Fibroblast of skin of left biceps (primary cell): ENCODE results near the gene TLE5.
A peak's percentile ranks its signal among the peaks of the same experiment; 100 is the strongest.

Source experiments
- DNase-seq, 2 experiments: peaks; one replicate each; pipeline ENCODE4 v3.0.0-alpha.2; 2013; ENCODE audit warnings: low read depth in 2 of 2

The TLE5 gene, protein sequence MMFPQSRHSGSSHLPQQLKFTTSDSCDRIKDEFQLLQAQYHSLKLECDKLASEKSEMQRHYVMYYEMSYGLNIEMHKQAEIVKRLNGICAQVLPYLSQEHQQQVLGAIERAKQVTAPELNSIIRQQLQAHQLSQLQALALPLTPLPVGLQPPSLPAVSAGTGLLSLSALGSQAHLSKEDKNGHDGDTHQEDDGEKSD

DNA sequence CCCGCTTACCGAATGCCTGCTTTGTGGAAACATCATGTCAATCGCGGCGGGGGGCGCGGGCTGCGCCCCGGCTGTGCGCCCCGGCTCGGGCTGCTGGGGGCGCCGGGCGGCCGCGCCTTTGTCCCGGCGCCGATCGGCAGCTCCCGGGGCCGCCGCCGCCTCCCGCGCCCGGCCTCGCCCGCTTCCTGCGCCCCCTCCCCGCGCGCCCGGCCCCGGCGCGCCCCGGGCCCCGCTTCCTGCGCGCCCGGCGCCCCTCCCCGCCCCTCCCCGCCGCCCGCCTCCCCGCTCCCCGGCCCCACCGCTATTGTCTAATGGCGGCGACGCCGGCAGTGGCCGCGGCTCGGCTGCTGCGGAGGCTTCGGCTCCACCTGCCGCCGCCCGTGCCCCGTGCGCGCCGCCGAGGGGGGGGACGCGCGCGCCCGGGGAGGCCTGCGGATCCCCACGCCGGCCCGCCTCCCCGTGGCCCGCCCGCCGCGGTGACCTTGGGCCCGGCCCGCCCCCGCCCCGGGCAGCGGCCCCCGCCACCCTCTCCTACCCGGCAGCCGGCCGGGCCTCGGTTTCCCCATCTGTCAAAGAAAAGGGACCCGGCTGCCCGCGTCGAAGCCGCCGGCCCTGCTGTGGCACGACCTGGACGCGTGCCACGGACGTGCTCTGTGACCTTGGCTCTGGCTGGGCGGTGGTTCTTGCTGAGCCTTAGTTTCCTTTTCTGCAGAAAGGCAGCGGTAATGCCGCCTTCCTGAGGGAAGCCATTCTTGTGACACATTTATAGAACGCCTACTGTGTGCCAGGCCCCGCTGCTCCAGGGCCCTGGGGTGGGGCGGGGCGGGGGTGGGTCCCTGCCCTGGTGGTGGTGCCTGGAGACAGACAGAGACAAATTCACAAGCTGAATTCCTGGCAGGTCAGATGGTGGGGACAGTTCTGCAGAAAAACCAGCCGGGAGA, at the start of gene TLE5:
Gene TLE5 (minus strand): TSS at position 331 of the 941 bp plus-strand sequence. CDS start 295 bp downstream, at position 36.
- DNase-seq, result peak in 1 of 2 experiments; percentile 15

DNA sequence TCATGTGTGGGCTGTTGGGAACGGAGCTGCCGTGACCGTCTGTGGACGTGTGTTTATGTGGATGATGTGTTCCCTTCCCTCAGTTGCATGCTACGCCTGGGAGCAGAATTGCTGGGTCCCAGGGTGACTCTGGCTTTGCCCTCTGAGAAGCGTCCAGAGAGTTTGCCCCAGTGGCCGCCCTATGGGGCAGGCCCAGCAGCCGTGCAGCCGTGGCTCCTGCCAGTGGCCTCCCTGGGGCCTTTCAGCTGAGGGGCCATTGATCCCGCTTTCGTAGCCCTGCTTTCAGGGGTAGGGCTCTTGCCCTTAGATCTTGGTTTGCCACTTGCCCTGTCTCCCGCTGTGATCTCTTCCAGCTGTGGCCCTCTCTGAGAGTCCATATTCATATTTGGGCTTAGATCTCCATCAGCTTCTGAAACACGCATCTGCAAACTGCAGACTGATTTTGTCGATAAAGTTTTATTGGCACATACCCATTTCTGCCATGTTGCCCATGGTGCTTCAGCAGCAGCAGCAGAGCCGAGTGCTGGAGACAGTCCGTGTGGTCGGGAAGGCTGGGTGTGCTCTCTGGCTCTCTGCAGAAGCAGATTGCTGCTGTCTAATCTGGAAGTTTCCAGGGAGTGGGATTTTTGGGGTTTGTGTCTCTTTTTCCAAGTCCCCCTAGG, 49.4 kb upstream of the TLE5 start:
- no peak for DNase-seq

DNA sequence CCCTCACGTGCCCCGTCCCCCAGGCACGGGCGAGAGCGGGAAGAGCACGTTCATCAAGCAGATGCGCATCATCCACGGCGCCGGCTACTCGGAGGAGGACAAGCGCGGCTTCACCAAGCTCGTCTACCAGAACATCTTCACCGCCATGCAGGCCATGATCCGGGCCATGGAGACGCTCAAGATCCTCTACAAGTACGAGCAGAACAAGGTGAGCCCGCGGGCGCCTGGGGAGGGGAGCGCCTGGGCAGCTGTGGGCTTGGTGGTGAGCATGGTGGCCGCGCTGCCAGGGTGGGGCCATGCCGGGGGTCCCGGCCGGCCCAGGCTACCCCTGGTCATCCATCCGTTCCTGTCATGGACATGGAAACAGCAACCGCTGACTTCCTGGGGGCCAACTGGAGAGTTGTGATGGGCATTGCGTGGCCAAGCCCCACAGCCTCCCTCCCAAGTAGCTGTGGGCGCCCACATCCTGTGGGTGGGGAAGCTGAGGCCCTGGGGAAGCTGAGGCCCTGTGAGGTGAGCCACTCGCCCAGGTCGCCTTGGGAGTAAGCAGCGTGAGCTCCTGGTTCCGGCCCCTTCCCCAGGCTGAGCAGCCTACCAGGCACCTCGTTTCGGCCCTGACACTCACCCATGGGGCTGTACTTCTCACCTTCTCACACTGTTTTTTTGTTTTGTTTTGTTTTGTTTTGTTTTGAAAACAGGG, 48.0 kb upstream of the TLE5 start:
- no peak for DNase-seq

GRCh38 chr19:3109491-3109890, 47.2 kb upstream of the TLE5 start:
- no peak for DNase-seq

DNA sequence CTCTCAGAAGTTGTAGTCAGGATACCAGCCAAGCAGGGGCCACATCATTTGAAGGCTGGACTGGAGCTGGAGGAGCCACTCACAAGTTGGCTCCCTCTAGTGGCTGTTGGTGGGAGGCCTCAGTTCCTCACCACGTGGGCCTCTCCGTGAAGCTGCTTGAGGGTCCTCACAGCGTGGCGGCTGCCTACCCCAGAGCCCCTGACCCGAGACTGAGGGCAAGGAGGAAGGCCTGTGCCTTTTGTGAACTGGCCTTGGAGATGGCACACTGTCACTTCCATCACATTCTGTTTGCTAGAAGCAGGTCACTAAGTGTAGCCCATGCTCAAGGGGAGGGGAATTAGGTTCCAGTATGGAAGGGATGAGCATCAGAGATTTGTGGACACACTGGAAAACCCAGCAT, 46.5 kb upstream of the TLE5 start:
- no peak for DNase-seq

DNA sequence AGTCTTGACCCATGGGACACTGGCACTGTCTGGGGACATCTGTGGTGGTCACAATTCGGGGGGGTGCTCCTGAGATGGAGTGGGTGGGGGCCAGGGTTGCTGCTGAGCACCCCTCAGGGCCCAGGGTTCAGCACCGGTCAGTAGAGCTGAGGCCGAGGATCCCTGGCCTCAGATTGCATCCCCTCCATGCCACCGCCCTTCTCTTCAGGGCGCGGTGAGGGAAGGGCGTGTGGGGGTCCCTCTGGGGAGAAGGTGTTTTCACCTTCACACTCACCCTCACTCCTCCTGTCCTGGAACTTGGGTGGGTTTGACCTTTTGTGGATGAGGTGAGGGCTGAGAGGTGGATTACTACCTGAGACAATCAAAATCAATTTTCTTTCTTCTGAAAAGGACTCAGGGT, 45.4 kb upstream of the TLE5 start:
- DNase-seq, result no peak

- no peak for DNase-seq
Observed at GRCh38 chr19:3106509-3107141, 44.3 kb upstream of the TLE5 start.

- DNase-seq, result no peak
Observed at GRCh38 chr19:3105641-3106508, 43.6 kb upstream of the TLE5 start.

DNA sequence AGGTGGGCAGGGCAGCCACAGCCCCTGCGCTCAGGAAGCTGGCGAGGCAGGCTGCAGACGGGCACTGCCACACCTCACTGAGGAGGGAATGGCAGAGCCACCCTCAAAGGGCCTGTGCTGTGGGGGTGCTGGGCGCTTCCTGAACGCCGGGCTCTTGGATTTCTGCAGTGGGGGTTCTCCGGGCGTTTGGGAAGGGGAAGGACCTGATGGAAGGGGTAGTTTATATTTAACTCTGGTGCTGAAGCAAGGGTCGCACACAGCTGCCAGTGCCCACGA, 42.4 kb upstream of the TLE5 start:
- no peak for DNase-seq

- DNase-seq, result no peak
Observed at GRCh38 chr19:3102239-3103140, 40.2 kb upstream of the TLE5 start.

DNA sequence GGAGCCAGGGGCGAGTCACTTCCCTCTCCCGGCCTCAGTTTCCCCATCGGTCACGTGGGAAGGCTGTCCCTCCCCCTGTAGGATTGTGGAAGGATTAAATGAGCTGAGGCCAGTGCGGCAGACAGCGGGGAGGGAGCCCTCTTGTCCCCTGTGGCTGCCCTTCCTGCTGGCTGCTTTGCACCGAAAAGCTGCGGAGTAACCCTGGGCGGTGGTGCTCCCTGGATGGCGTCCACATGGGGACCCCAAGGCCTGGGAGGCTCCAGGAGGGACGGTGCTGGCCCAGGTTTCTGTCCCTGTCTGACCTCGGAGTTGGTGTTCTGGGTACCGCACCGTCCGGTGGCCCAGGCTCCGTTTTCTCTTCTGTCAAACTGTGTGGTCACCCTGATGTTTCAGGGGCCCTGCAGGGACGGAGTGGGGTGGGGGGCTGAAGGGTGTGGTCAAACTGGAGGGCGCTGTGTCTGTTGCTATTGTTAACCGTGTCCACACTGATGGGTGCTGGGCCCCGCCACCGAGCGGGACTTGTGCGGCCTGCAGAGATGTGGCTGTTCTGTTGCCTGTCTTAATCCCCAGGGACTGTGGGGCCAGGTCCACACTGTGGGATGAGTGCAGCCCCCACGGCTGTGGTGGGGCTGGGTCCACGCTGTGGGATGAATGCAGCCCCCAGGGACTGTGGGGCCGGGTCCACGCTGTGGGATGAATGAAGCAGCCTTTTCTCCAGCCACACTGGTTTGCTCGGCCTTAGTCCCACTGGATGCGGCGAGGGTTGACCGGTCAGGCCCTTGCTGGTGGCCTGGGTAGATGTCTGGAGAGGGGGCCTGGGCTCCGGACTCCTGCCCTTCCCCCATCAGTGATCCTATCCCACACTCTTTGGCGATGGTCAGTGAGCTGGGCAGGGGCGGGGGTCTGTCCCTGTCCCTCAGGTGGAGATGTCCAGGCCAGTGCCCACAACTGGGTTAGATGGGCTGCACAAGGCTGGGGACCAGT, 38.7 kb upstream of the TLE5 start:
- no peak for DNase-seq

DNA sequence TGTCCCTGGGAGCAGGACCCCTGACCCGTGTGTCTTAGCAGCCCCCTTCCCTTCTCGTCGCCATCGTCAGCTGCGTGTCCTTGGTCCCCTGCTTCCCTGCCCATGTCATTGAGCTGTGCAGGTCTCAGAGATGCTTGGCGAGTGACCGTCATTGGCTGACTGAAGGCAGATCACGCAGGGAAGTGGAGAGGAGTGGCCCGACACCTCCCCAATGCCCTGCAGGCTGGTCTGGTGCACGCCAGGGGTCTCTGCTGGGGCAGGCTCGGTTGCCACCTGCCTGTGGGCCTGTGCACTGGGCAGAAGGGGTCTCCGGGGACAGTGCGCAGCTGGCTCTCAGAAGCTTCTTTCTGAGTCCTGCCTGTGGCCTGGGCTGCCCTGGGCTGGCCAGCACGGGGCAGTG, 38.0 kb upstream of the TLE5 start:
- no peak for DNase-seq

DNA sequence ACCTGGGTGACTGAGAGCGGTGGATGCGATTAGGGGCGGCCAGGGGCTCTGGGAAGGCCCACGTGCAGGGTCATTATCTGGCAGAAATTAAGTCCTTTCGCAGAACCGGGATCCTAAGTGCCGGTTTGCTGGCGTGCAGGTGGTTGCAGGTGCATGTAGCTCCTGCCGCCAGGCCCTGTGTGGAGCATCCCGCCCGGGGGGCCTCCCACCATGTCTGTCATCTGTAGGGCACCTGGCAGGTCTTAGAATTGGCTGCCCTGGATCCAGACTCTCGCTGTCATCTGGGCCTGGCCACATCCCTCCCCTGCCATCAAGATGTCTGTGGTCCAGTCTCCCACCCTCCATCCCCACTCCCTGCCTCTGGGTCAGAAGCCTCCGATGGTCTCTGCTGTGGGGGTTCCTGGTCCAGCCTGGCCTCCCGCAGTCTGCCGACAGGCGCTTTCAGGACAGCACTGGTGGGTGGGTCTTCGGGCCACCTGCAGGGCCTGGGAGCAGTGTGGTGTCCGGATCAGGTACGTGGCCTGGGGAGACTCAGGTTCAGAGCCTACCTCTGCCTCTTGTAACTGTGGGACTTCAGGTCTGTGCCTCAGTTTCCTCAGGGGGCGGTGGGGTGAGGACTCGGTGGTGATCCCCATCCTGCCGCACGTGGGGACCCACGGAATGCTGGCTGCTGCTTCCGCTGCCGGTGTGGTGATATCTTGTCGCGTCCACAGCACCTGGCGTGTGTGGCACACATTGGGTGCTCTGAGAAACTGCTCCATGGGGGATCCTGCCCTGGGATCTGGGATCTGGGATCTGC, 37.3 kb upstream of the TLE5 start:
- no peak for DNase-seq

- DNase-seq, result no peak
Observed at GRCh38 chr19:3098515-3099346, 36.4 kb upstream of the TLE5 start.

GRCh38 chr19:3098141-3098514, 35.8 kb upstream of the TLE5 start:
- DNase-seq, result no peak

DNA sequence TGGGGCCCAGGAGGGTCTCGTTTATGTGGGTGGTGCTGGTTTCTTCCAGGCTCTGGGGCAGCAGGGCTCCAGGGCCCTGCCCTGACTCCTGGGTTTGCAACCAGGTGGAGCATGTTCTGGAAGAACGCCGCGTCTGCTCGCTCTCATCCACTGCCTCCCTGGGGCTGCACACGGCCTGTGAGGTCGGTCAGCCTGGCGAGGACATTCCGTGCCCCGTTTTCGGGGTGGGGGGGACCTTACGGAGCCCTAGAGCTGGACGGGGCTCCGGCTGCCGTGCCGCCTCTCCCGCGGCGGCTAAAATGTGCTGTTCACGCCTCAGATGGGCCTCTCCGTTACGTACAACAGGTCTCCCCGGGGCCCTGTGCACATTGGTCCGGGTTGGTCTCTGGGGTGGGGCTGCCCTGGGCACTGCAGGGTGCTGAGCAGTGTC, 35.2 kb upstream of the TLE5 start:
- DNase-seq, result no peak

DNA sequence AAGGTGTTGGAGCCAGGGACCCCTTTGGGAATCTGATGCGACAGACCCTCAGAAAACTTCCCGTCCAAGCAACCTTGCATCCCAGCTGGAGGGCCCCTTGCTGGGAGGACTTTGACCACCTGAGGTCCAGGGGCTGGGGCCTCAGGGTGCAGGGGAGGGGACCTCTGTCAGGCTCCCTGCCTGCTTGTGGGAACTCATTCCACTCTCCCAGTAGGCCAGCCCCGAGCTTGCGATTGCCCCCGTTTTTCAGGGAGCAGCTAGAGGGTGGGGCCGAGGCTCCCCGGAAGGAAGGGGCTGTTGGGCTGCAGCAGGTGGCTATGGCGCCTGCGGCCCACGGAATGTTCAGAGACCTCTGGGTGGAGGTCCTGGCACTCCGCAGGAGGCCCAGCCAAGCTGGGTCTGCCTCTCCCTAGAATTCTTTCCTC, 34.6 kb upstream of the TLE5 start:
- no peak for DNase-seq
